Measurements from ENCODE around the gene SBK2.
A peak's percentile ranks its signal among the peaks of the same experiment; 100 is the strongest.

SBK2 gene

GRCh38 chr19:55526216-55527196 lies 10.4 kb downstream of the SBK2 start:
- TF ChIP-seq CTCF (IDR thresholded peaks at IDR 0.05; ENCODE audit: borderline replicate concordance, insufficient read depth, low read depth, low read length), result no peak
- H3K4me3 ChIP-seq (ENCODE audit: low read depth, low read length), result no peak overlapping the region

GRCh38 chr19:55525289-55526101 lies 11.4 kb downstream of the SBK2 start:
- TF ChIP-seq CTCF (IDR thresholded peaks at IDR 0.05; ENCODE audit: borderline replicate concordance, insufficient read depth, low read depth, low read length), result no peak
- no peak overlapping the region for H3K4me3 ChIP-seq (ENCODE audit: low read depth, low read length)

- no peak overlapping the region for H3K4me3 ChIP-seq (ENCODE audit: low read depth, low read length)
- TF ChIP-seq CTCF (IDR thresholded peaks at IDR 0.05; ENCODE audit: borderline replicate concordance, insufficient read depth, low read depth, low read length), result no peak
These were observed 16.1 kb downstream of the SBK2 start for GRCh38 chr19:55520691-55521292.

DNA sequence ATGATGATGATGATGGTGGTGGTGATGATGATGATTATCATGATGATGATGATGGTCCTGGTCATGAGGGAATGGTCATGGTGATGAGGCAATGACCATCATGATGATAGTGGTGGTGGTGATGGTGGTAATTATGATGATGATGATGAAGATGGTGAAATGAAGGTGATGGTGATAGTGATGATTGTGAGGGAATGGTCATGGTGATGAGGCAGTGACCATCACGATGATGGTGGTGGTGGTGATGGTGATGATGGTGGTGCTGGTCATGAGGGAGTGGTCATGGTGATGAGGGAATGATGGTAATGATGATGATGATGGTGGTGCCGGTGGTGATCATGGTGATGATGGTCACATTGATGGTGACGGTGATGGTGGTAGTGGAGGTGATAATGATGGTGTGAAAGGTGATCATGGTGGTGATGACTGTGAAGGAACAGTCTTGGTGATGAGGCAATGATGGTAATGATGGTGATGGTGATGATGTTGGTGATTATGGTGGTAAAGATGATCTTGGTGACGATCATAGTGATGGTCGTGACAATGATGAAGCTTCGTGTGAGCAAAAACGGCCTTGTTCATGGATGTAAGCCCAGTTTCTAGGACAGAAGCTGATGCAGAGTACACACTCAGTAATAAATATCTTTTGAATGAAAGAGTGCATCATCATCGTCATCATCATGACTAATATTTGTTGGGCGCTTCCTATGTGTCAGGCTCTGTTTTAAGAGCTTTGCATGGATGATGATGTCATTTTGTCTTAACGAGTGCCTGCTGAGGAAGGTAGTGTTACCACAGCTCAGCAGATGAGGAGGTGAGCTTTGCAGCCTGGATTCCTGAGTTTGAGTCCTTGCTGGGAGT lies 17.3 kb downstream of the SBK2 start:
- no peak overlapping the region for H3K4me3 ChIP-seq (ENCODE audit: low read depth, low read length)
- no peak for TF ChIP-seq CTCF (IDR thresholded peaks at IDR 0.05; ENCODE audit: borderline replicate concordance, insufficient read depth, low read depth, low read length)

DNA sequence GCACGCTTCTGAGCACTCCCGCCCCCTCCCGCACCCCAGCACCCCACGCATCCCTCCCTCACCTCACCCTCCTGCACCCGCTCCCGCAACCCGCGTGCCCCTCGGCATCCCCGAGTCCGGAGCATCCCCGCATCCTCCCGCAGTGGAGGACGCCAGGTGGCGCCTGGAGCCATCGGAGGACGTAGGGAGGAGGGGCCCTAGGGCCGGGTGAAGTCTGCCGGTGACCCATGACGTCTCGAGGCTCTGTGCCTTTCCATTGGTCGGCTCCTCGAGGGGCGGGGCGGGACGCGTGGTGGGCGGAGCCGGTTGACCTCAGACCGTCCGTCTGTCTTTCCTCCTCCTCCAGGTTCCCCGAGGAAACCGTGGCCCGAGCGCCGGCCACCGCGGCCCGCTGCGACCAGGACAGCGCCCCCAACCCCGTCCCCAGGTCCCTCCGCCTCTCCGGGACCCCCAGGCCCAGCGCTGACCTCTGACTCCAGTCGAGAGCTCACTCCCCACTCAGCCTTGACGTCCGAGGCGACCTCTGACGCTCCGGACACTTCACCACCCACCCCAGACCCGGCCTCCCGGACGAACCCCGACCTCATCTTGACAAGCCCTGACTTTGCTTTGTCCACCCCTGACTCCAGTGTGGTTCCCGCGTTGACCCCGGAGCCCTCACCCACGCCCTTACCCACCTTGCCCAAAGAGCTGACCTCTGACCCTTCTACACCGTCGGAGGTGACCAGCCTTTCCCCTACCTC lies 19.9 kb downstream of the SBK2 start:
- H3K4me3 ChIP-seq (ENCODE audit: low read depth, low read length), result peak overlapping the region; percentile 38
- TF ChIP-seq CTCF (IDR thresholded peaks at IDR 0.05; ENCODE audit: borderline replicate concordance, insufficient read depth, low read depth, low read length), result peak; percentile 92

- no peak overlapping the region for H3K4me3 ChIP-seq (ENCODE audit: low read depth, low read length)
- TF ChIP-seq CTCF (IDR thresholded peaks at IDR 0.05; ENCODE audit: borderline replicate concordance, insufficient read depth, low read depth, low read length), result no peak
These were observed 28.8 kb downstream of the SBK2 start for GRCh38 chr19:55508120-55508519.
